DMS153 treated with DMSO at 0.1 percent for 48 hours (cell line): ENCODE results near the gene WWOX.

Experiments used
- DNase-seq: peaks from one replicate; lab custom pipeline; 2025; ENCODE audit not compliant: unreplicated experiment; lab: John Stamatoyannopoulos, UW

Gene WWOX

DNA sequence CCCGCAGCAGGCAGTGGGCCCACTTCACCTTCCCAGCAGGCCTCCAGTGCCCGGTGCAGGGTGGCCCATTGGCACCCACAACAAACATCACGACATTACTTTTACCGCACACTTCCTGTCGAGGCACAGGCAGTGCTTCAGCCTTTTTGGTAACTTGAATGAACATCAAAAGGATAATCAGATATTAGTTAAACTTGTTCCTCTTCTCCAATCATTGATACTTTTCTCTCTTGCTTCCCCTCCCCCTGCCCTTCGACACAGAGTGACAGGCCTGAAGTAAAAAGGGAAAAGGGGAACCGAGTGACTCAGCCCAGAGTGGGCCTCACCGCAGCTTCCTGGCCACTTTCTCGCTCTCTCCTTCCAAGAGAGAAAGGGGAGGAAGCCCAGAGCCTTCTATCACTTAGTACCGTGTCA lies 994.1 kb downstream of the WWOX start:
- no peak for DNase-seq

- DNase-seq: no peak
These were observed 996.8 kb downstream of the WWOX start for GRCh38 chr16:79096246-79096645.

DNA sequence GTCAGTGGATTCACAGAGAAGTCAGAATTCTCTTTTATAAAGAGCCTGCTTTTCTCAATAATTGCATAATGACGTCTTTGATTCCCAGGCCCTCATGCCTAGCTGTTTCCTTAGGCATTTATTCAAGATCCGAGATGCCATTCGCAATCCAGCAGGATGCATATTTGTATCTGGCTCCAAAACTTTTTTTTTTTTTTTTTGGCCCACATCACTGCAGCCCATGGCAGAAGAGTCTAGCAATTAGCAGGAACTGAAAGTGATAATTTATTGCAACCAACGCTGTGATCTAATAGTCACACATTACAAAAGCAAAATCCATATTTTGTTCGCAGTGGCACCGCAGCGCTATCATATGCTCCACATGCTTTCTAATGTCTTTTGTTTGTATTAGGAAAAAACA lies 997.7 kb downstream of the WWOX start:
- no peak for DNase-seq

DNA sequence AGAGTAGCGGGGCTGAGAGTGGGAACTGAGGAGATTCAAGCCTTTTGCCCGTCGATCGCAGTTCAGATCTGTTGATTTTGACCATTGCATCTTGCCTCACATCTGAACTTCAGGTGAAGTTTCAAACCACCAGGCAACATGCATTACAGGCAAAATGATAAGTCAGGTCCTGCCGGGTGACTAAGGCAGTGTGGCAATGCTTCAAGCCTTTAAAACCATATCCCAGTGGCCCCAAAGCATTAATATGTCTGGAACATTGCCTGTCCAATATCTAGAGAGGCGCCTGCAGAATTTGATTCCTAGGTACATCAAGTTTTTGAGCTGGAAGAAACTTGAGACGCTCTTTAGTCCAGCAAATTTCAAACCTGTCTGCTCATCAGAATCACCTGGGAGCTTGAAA lies 998.3 kb downstream of the WWOX start:
- no peak for DNase-seq

GRCh38 chr16:79098907-79099306 lies 999.5 kb downstream of the WWOX start:
- no peak for DNase-seq

GRCh38 chr16:79099716-79100115 lies 1000.3 kb downstream of the WWOX start:
- no peak for DNase-seq

DNA sequence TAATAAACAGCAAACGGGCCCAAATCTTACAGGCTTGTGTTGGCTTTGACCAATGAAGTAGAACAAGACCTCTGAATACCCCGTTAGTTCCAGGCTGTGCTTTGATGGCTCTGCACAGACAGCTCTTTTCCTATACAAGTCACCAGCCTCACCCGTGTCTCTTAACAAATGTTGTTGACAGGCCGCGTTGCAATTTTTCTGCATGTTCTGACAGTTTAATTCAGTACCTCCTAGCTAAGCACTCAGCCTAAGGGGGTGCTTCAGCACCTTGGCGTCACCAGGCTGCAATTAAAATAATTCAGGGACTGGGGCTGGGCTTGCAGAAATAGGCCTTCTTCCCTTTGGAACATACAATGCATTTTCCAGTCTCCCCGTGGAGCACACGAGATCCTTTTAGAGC lies 1001.0 kb downstream of the WWOX start:
- no peak for DNase-seq

GRCh38 chr16:79101491-79101890 lies 1002.0 kb downstream of the WWOX start:
- no peak for DNase-seq

DNA sequence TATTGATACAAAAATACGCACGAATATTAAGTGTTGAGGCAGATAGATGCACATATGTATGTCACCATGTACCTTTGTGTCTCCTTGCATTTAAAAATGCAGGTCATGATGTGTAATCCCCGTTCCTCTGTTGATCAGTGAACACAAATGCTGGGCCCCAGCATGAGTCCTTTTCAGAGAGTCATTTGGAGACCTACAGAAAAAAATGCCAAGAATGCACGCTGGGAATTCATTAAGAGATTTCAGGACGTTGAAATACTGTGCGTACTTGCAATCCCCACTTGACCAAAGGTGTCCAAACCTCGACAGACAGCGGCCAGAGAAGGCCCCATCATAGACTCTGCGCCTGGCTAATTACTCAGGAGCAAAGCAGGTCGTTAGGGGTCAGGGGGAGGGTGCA lies 1005.1 kb downstream of the WWOX start:
- no peak for DNase-seq

- no peak for DNase-seq
These were observed 1007.8 kb downstream of the WWOX start for GRCh38 chr16:79107301-79107700.

GRCh38 chr16:79109771-79110170 lies 1010.3 kb downstream of the WWOX start:
- DNase-seq: no peak

GRCh38 chr16:79110242-79110641 lies 1010.8 kb downstream of the WWOX start:
- no peak for DNase-seq

GRCh38 chr16:79110953-79111352 lies 1011.5 kb downstream of the WWOX start:
- no peak for DNase-seq

DNA sequence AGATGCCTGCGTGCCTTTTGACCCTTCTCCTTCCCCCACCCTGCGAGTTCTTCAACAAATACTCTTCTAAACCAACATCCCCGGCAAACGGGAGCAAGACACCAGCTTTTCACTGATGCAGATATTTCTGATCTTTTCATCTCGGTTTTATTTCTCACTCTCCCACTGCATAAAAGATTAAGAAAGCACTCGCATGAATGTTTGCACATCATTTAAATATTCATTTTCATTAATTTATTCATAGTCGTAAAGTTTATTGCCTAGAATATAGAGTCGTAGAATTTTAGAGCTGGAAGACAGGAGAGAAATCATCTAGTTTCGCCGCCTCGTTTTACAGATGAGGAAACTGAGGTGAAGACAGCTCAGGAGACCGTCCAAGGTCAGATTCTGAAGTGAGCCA lies 1013.0 kb downstream of the WWOX start:
- DNase-seq: no peak

- no peak for DNase-seq
These were observed 1014.4 kb downstream of the WWOX start for GRCh38 chr16:79113826-79114225.

DNA sequence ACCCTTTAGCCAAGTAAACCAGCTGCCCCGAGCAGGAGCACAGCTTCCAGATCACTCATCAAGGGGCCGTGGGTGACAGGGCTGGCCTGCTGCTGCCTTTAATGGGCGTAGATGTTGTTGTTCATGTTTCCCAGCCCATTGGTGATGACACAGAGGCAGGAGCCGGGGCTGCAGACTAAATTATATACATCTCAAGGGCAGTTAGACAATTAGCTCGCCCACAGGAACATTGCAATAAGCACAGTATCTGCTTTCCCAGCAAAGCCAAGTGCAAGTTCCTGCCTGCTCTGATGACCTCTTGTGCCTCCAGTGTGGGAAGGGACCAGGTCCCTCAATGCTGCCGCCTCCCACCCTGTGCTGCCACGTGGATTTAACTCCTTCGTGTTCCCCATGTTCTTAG lies 1015.3 kb downstream of the WWOX start:
- DNase-seq: no peak

GRCh38 chr16:79121906-79122305 lies 1022.5 kb downstream of the WWOX start:
- no peak for DNase-seq

DNA sequence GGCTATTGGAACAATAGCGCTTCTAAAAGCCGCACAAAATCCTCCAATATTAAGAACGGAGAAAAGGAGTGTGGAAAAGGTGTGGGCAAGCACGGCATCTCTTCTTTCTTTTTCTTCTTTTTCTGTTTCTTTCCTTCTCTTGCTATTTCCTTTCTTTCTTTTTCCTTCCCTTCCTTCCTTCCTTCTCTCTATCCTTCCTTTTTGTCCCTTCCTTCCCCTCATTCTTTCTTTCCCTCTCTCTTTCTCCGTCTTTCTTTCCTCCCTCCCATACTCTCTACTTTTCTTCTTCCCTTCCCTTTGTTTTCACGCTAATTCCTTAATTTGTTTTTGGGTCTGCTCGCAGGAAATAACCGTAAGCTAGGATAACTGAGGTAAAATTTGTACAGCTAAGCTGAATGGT lies 1022.9 kb downstream of the WWOX start:
- no peak for DNase-seq

DNA sequence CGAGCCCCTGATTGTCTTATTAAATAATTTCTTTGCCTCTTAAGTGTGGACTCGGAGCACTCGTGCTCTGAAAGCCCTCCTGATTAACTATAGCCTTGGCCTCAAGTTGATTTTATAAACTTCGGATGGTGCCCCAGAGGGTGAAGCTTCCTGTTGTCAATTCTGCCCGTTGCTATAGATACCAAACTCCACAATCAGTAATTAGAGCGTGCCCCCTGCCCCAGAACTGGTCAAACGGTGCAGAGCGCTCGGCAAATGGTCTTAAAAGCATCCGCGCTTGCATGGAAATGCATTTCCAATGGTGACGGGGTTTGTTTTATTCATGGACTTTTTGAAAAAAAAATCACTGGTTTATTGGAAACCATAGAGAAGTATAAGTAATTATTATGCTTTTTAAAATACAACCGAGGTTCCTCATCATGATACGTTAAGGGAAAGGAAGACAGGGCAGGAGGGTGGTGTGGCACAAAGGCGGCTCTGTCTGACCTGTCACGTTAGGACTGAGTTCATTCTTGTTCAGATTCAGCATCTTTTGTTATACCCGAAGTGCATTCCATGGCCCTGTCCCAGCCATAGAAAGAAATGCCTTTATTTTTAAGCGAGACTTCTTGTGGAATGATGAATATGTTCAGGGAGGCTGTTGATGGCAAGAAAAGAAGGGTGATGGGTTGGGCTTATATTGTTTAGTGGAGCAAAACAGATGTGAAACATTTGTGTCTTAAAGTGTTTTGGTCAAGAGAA lies 1024.7 kb downstream of the WWOX start:
- no peak for DNase-seq

GRCh38 chr16:79127766-79128165 lies 1028.3 kb downstream of the WWOX start:
- DNase-seq: no peak

GRCh38 chr16:79128706-79129105 lies 1029.3 kb downstream of the WWOX start:
- DNase-seq: no peak

GRCh38 chr16:79130616-79131015 lies 1031.2 kb downstream of the WWOX start:
- DNase-seq: no peak

DNA sequence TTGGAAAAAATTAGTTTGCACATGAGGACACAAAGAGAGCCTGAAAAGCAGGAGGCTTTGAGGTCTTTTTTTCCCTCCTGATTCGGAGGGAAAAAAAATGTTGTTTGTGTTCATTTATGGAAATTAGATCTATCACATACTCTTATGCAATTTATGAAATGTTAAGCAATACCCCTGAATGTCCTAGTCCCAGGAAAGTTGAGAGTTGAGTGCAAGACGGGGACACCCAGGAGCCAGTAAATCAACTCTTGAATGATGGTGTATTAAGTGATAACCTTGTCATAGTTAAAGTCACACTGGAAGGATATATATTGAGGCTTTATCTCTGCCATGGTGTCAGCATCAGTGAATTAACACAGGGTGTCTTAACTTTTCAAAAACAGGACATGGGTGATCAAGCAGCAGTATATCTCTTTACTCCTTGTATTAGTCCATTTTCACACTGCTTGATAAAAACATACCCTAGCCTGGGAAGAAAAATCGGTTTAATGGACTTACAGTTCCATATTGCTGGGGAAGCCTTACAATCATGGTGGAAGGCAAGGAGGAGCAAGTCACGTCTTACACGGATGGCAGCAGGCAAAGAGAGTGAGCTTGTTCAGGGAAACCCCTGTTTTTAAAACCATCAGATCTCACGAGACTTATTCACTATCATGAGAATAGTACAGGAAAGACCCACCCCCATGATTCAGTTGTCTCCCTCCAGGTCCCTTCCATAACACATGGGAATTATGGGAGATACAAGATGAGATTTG lies 1032.0 kb downstream of the WWOX start:
- no peak for DNase-seq
